ENCODE measurements around the gene CHN2. TPM values are rescaled to one million over a fixed set of nuclear protein-coding genes. Genes with fewer than 3 reads are reported as not detected.

The CHN2 gene
- total RNA-seq, 1 donor from 2014 or later: 5.7 TPM

GRCh38 chr7:29480451-29480850 lies 285.9 kb downstream of the CHN2 start:
- TF ChIP-seq CTCF (IDR thresholded peaks at IDR 0.05; ENCODE audit: insufficient read depth, low read length, poor library complexity, severe bottlenecking): no peak
- no peak for DNase-seq (ENCODE audit: low read depth)
- Histone ChIP-seq H3K36me3 (ENCODE audit: control insufficient read depth, insufficient read depth, low read length) (no peaks in the 10 kb centered on the region), H3K4me3 (ENCODE audit: low read depth, low read length) (no peak overlapping the region), H3K27me3 (ENCODE audit: control insufficient read depth, insufficient read depth, low read length) (no peaks in the 10 kb centered on the region)

GRCh38 chr7:29480934-29481651 lies 286.5 kb downstream of the CHN2 start:
- no peak for TF ChIP-seq CTCF (IDR thresholded peaks at IDR 0.05; ENCODE audit: insufficient read depth, low read length, poor library complexity, severe bottlenecking)
- H3K4me3 ChIP-seq (ENCODE audit: low read depth, low read length): no peak overlapping the region
- no peak for DNase-seq (ENCODE audit: low read depth)
- H3K36me3 ChIP-seq (ENCODE audit: control insufficient read depth, insufficient read depth, low read length): no peaks in the 10 kb centered on the region
- no peaks in the 10 kb centered on the region for H3K27me3 ChIP-seq (ENCODE audit: control insufficient read depth, insufficient read depth, low read length)

- H3K27me3 ChIP-seq (ENCODE audit: control insufficient read depth, insufficient read depth, low read length): no peaks in the 10 kb centered on the region
- no peak for DNase-seq (ENCODE audit: low read depth)
- H3K36me3 ChIP-seq (ENCODE audit: control insufficient read depth, insufficient read depth, low read length): no peaks in the 10 kb centered on the region
- no peak overlapping the region for H3K4me3 ChIP-seq (ENCODE audit: low read depth, low read length)
- TF ChIP-seq CTCF (IDR thresholded peaks at IDR 0.05; ENCODE audit: insufficient read depth, low read length, poor library complexity, severe bottlenecking): no peak
Observed at GRCh38 chr7:29482056-29482455, 287.5 kb downstream of the CHN2 start.

GRCh38 chr7:29483219-29484104 lies 288.9 kb downstream of the CHN2 start:
- no peaks in the 10 kb centered on the region for H3K36me3 ChIP-seq (ENCODE audit: control insufficient read depth, insufficient read depth, low read length)
- no peak overlapping the region for H3K4me3 ChIP-seq (ENCODE audit: low read depth, low read length)
- no peak for TF ChIP-seq CTCF (IDR thresholded peaks at IDR 0.05; ENCODE audit: insufficient read depth, low read length, poor library complexity, severe bottlenecking)
- no peak for DNase-seq (ENCODE audit: low read depth)
- H3K27me3 ChIP-seq (ENCODE audit: control insufficient read depth, insufficient read depth, low read length): no peaks in the 10 kb centered on the region

GRCh38 chr7:29484280-29484679 lies 289.7 kb downstream of the CHN2 start:
- Histone ChIP-seq H3K36me3 (ENCODE audit: control insufficient read depth, insufficient read depth, low read length) (no peaks in the 10 kb centered on the region), H3K27me3 (ENCODE audit: control insufficient read depth, insufficient read depth, low read length) (no peaks in the 10 kb centered on the region), H3K4me3 (ENCODE audit: low read depth, low read length) (no peak overlapping the region)
- no peak for TF ChIP-seq CTCF (IDR thresholded peaks at IDR 0.05; ENCODE audit: insufficient read depth, low read length, poor library complexity, severe bottlenecking)
- DNase-seq (ENCODE audit: low read depth): no peak

All from kidney epithelial cell (primary cell).